GM18526 (cell line): Measurements from ENCODE around the gene ASXL2.

ENCODE experiments used
- POLR2A ChIP-seq: IDR thresholded peaks from 3 replicates; pipeline ENCODE4 v1.6.1; 2011; ENCODE audit not compliant: insufficient read length; ENCODE audit errors: extremely low read depth

ASXL2 gene

DNA sequence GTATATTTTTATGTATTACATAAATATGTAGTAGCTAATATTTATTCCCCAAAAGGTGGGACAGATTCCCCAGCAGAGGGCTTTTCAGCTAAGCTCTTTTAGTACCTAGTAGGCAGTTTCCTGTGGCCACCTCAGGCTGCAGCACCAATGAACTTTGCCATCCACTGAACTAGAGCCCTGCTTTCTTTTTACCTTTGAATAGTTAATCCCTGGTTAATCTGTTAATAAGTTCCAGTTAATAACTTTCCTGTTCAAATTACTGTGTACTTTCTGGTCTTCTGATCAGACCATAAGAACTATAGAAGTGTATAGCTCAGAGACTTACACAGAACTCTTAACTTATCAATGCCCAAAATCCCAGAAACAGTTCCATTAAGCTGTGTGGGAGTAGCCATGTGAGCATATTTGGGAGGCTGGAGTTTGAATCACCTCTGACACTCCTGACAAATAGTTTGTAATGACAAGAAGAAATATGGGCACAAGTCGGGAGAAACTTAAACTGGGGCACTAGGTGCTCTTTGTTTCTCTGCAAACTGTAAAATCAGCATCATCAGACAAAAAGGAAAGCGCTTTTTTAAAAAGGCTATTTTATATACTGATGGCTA lies 40.0 kb downstream of the ASXL2 start:
- no peak for TF ChIP-seq POLR2A

- TF ChIP-seq POLR2A: no peak
Measured at GRCh38 chr2:25835906-25836305, 42.4 kb downstream of the ASXL2 start.

GRCh38 chr2:25833566-25833965 lies 44.7 kb downstream of the ASXL2 start:
- TF ChIP-seq POLR2A: no peak

DNA sequence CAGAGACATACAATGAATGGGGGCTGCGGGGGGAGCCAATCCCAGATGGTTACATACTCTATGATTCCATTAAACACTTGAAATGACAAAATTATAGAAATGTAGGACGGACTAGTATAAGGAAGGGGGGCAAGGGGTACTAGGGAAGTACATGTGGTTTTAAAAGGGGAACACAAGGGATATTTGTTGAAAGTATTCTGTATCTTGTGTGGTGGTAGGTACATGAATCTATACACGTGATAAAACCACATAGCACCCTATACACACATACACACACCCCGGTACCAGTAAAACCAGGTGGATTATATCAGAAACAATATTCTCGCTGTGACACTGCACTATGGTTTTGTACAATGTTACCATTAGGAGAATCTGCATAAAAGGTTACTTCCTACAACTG lies 45.4 kb downstream of the ASXL2 start:
- no peak for TF ChIP-seq POLR2A

DNA sequence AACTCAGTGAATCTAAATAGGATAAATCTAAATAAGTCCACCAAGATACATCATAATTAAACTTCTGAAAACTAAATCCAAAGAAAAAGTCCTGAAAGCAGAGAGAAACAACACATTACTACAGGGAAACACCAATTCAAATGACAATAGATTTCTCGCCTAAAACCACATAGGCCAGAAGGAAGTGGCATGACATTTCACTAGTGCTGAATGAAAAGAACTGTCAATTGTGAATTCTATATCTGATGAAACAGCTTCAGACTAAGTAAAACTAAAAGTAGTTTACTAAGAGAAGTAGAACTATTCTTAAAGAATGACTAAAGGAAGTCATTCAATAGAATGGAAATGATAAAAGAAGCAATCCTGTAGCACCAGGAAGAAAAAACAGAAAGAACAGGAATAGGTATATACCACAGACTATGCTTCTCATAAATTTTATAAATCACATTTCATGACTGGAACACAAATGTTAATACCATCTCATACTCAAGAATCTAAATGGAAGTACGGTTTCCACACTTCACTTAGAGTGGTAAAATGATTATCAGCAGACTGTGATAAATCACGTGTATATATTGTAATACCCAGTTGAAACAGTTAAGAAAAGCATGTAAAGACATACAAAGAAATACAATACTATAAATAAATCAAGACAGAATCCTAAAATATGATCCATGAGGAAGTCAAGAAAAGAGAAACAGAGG lies 46.4 kb downstream of the ASXL2 start:
- no peak for TF ChIP-seq POLR2A

DNA sequence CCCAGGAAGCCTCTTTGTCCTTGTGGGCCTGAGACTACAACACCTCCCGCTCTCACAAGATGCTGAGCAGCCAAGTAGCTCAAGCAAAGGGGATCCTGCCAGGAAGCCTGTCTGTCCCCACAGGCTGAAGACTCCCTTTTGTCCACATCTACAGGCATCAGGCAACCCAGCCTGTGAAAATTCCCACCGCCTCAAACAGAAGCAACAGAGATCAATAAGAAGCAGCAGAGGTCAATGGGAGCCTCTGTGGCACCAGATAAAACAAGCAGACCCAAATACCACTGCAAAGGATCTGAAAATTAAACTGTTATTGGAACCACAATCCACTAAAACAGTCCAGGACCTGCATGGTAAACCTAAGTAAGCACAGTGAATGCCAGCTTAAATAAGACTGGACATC lies 48.5 kb downstream of the ASXL2 start:
- no peak for TF ChIP-seq POLR2A

DNA sequence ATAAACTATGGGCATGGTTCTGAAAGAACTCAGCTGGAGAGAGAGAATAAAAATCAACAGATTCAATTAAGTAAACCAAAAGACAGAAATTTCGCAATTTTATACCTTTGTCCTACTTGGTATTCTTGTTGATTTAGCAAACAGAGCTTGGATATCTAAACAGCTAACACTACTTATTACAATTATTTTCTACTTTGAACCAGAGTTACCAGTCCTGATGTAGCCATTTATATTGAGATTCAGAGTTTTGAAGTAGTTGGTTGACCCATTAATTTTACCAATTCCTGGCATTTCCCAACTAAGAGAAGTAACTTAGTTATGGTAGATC lies 48.9 kb downstream of the ASXL2 start:
- TF ChIP-seq POLR2A: no peak

DNA sequence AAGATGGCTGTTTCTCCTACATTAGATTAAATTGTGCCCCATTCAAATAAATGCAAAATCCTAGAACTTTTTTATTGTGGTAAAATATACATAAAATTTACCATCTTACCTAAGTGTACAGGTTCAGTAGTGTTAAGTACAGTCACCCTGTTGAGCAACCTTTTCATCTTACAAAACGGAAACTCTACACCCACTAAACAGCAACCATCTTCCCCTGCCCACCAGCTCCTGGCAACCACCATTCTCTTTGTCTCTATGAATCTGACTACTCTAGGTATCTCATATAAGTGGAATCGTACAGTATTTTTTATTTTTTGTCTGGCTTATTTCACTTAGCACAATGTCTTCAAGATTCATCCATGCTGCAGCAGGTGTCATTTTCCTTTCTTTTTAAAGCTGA lies 53.0 kb downstream of the ASXL2 start:
- no peak for TF ChIP-seq POLR2A

DNA sequence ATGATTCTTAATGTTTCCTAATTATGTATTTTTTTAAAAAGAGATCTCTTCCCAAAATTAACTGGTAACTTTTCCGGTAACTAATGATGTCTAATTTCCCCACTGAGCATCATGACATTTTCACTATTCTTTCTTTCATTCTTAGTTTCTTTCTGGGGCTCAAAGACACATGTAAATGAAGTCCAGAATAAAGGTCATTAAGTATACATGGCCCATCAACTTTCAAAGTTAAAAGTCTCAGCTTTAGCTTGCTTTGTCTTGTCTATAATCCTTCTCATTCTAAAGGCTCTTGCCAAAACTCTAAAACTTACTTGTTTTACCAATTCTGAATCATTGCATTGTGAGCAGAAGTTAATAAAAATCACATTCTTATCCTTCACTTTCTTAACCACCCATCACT lies 53.6 kb downstream of the ASXL2 start:
- no peak for TF ChIP-seq POLR2A

DNA sequence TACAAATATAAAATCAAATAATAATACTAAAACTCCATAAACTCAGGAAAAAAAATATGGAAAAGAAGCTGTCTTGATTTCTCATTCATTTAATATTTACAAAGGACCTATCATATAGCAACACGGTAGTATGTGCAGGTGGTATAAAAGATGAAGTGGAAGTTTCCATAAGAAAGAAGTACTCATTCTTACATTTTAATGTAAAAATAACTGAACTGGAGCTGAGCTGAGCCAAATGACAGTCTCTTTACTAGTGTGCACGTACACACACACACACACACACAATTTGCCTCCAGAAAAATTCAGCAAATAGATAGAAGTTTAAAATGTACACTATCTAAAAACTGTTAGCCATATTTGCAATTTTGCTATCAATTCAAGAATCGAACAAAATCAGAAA lies 54.1 kb downstream of the ASXL2 start:
- TF ChIP-seq POLR2A: no peak

DNA sequence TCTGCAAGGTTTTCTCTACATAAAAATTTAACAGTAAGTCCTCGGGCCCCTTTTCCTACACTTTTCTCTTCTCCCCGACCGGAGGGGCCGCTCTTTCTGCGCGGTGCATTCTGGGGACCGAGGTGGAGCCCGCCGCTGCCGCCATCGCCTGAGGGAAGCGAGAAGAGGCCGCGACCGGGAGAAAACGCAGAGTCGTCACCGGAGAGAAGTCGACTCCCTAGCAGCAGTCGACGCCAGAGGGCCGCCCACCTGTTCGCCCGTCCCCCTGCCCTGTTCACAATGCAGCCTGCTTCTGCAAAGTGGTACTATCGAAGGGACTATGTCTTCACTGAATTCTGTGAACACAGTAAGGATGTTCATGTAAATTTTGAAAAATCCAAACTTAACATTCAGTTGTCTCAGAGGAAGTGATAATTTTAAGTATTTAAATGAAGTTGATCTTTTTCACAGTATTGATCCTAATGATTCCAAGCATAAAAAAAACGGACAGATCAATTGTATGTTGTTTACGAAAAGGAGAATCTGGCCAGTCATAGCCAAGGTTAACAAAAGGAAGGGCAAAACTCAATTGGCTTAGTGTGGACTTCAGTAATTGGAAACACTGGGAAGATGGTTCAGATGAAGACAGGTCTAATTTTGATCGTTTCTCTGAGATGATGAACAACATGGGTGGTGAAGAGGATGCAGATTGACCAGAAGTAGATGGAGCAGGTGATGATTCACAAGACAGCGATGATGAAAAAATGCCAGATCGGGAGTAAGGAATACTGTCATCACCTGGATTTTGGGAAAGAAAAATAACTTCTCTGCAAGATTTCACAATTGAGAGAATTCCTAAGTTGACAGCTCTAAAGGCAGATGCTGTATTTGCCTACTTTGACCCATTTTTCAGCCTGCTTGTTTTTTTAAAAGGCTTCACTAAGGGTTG lies 55.8 kb downstream of the ASXL2 start:
- no peak for TF ChIP-seq POLR2A

GRCh38 chr2:25821225-25822056 lies 56.8 kb downstream of the ASXL2 start:
- no peak for TF ChIP-seq POLR2A

DNA sequence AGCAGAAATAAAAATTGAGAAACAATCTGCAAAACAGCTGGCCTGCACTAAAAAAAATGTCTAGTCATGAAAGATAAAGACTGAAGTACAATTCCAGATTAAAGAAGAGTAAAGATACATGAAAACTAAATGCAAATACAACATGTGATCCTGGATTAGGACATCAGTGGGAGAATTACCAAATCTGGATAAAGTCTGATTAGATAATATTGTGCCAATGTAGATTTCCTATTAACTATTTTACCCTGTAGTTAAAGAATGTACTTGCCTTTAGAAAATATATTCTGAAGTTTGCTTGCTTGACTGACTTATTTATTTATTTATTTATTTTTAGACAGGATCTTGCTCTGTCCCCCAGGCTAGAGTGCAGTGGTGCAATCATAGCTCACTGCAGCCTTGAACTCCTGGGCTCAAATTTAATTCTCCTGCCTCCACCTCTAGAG lies 58.7 kb downstream of the ASXL2 start:
- TF ChIP-seq POLR2A: no peak

DNA sequence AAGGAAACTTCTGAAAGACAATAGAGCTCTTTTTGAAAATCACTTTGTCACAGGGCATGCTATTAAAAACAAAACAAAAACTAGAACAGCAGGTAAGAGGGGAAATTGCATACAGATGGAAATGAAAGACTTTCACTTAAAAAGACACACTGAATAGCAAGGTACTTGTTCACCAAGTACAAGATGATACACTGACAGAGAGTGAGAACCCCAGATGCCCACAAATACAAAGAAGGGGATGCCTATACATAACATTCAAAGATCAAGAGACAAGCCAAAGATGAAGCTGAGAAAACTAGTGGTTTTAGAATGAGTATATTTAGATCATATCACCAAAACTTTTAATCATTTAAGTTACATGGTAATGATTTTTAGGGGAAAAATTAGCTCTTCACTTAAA lies 60.7 kb downstream of the ASXL2 start:
- no peak for TF ChIP-seq POLR2A

DNA sequence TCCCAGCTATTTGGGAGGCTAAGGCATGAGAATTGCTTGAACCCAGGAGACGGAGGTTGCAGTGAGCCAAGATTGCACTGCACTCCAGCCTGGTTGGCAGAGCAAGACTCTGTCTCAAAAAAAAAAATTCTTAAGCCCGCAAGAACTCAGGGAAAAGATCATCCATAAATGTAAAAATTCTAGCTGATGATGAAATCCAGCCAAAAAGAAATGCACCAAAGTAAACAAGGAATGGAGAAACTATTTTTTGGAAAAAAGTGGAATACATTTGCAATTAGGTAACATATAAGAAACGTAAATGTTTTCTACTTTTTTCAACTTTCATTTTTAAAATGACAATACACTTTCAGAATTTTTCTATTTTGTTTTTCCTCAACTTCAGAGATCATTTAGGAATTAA lies 61.3 kb downstream of the ASXL2 start:
- TF ChIP-seq POLR2A: no peak
